HEK293 (cell line): ENCODE measurements around the gene FRAS1.

Experiments used
- CTCF ChIP-seq: fragments of 450-650 bp; formaldehyde crosslinking; IDR thresholded peaks from 2 replicates; pipeline ENCODE4 v1.5.1; 2016; ENCODE audit warnings: missing biosample characterization, missing genetic modification characterization
- PBX3 ChIP-seq: sonication (generic); formaldehyde crosslinking; IDR thresholded peaks from 2 replicates; pipeline ENCODE4 v1.8.1; 2022; ENCODE audit warnings: mild to moderate bottlenecking, moderate library complexity, missing genetic modification reagents
- SP3 ChIP-seq: fragments of 450-650 bp; formaldehyde crosslinking; IDR thresholded peaks from 2 replicates; pipeline ENCODE4 v1.5.1; 2016; ENCODE audit warnings: missing biosample characterization, missing genetic modification characterization
- ZBTB7A ChIP-seq: fragments of 450-650 bp; formaldehyde crosslinking; IDR thresholded peaks from 2 replicates; pipeline ENCODE4 v1.5.1; 2016; ENCODE audit warnings: low read depth, missing biosample characterization, missing genetic modification characterization
- ZNF138 ChIP-seq: fragments of 450-650 bp; formaldehyde crosslinking; IDR thresholded peaks from 2 replicates; pipeline ENCODE4 v1.5.1; 2016; ENCODE audit warnings: missing biosample characterization, missing genetic modification characterization, borderline replicate concordance
- ZNF140 ChIP-seq: fragments of 450-650 bp; formaldehyde crosslinking; IDR thresholded peaks from 2 replicates; pipeline ENCODE4 v1.5.1; 2016; ENCODE audit warnings: missing biosample characterization, missing genetic modification characterization
- ZNF169 ChIP-seq: fragments of 450-650 bp; formaldehyde crosslinking; IDR thresholded peaks from 2 replicates; pipeline ENCODE4 v1.5.1; 2016; ENCODE audit warnings: missing biosample characterization, missing genetic modification characterization
- ZNF223 ChIP-seq: fragments of 450-650 bp; formaldehyde crosslinking; IDR thresholded peaks from 2 replicates; pipeline ENCODE4 v1.5.1; 2016; ENCODE audit warnings: missing biosample characterization, missing genetic modification characterization
- ZNF274 ChIP-seq, 2 experiments: fragments of 200-500 bp in 1 of 2; fragments of 450-650 bp in 1 of 2; sonication (Bioruptor generic) in 1 of 2; formaldehyde crosslinking in 1 of 2; IDR thresholded peaks; 2 replicates each; pipeline versions ENCODE4 v1.5.1 to v1.6.1; 2014 to 2016; ENCODE audit warnings: borderline replicate concordance in 1 of 2, inconsistent platforms in 1 of 2, low read length in 1 of 2, missing biosample characterization in 1 of 2, missing genetic modification characterization in 1 of 2
- ZNF558 ChIP-seq: fragments of 450-650 bp; formaldehyde crosslinking; IDR thresholded peaks from 2 replicates; pipeline ENCODE4 v1.5.1; 2016; ENCODE audit warnings: missing biosample characterization, missing genetic modification characterization

GRCh38 chr4:78519962-78520361 is 462.8 kb downstream of the FRAS1 start:
- no peak for TF ChIP-seq ZNF223 (tag by site-specific recombination)
- TF ChIP-seq CTCF (tag by site-specific recombination), result no peak
- no peak for TF ChIP-seq ZNF138 (tag by site-specific recombination)
- TF ChIP-seq ZNF169, result no peak
- no peak for TF ChIP-seq PBX3 (CRISPR knock-in tag)
- TF ChIP-seq ZNF274 (IDR thresholded peaks at IDR 0.05; ENCODE audit: low read length), result no peak
- TF ChIP-seq ZNF274 (tag by site-specific recombination; IDR thresholded peaks at IDR 0.05; ENCODE audit: borderline replicate concordance), result no peak
- no peak for TF ChIP-seq ZNF140 (tag by site-specific recombination)
- TF ChIP-seq ZNF558 (tag by site-specific recombination), result no peak
- TF ChIP-seq SP3 (tag by site-specific recombination), result no peak
- no peak for TF ChIP-seq ZBTB7A (tag by site-specific recombination)
